GM12872 (cell line): ENCODE results near the gene ALDH1B1.

Experiments
- CTCF ChIP-seq: IDR thresholded peaks from 3 replicates; pipeline ENCODE4 v1.5.1; 2011; ENCODE audit warnings: low read depth, mild to moderate bottlenecking, low read length, moderate library complexity; ENCODE audit not compliant: insufficient read depth

Gene ALDH1B1

GRCh38 chr9:38391278-38392118 lies 1.0 kb upstream of the ALDH1B1 start:
- no peak for TF ChIP-seq CTCF

GRCh38 chr9:38393128-38393796 lies 760 bp downstream of the ALDH1B1 start:
- no peak for TF ChIP-seq CTCF

GRCh38 chr9:38394416-38394815 lies 1.9 kb downstream of the ALDH1B1 start:
- no peak for TF ChIP-seq CTCF

- TF ChIP-seq CTCF = no peak
Measured at GRCh38 chr9:38395653-38396370, 3.3 kb downstream of the ALDH1B1 start.

GRCh38 chr9:38396371-38396671 lies 3.8 kb downstream of the ALDH1B1 start:
- no peak for TF ChIP-seq CTCF

- no peak for TF ChIP-seq CTCF
Measured at GRCh38 chr9:38401994-38402393, 9.5 kb downstream of the ALDH1B1 start.

- no peak for TF ChIP-seq CTCF
Measured at GRCh38 chr9:38404314-38404713, 11.8 kb downstream of the ALDH1B1 start.
